Ascending aorta (tissue), 2 donors: ENCODE measurements around the gene MRPL12. TPM values are rescaled to one million over a fixed set of nuclear protein-coding genes. Genes with fewer than 3 reads are reported as not detected.

ENCODE experiments used
- DNase-seq, 2 donors: peaks; one replicate each; pipeline ENCODE4 v3.0.0-alpha.2; 2019; ENCODE audit warnings: low spot score in 2 of 2
- H3K27ac ChIP-seq, 2 donors: fragments of 200-600 bp; sonication (generic); one replicate each; pipeline ENCODE4 v1.5.1; 2016 to 2017; ENCODE audit warnings: mild to moderate bottlenecking in 1 of 2
- H3K27me3 ChIP-seq: fragments of 200-600 bp; sonication (generic); one replicate; pipeline ENCODE4 v1.5.1; 2017
- H3K36me3 ChIP-seq, 2 donors: fragments of 200-600 bp; sonication (generic); one replicate each; pipeline ENCODE4 v1.5.1; 2016
- H3K4me1 ChIP-seq, 2 donors: fragments of 200-600 bp; sonication (generic); one replicate each; pipeline ENCODE4 v1.5.1; 2016 to 2017; ENCODE audit warnings: mild to moderate bottlenecking in 1 of 2
- H3K4me3 ChIP-seq, 2 donors: fragments of 200-600 bp; sonication (generic); one replicate each; pipeline ENCODE4 v1.5.1; 2016 to 2017; ENCODE audit warnings: mild to moderate bottlenecking in 1 of 2
- H3K9me3 ChIP-seq, 2 donors: fragments of 200-600 bp; sonication (generic); one replicate each; pipeline ENCODE4 v1.5.1; 2016
- intact Hi-C: fragments of 100-400 bp; cut with DNase I; formaldehyde crosslinking; loops from one replicate; pipeline ENCODE4 v1.15.1; 2023
- total RNA-seq: library from RNA; depleted of rRNA; stranded (reverse); fragments of >200 nt; gene quantifications from one replicate; pipeline ENCODE4 v1.1.0, GENCODE V29; 2016
- TF ChIP-seq, protein P1 (sequence below), 3 experiments: fragments of 200-600 bp in 2 of 3; fragments of 450-650 bp in 1 of 3; sonication (generic) in 2 of 3; IDR thresholded peaks; one replicate each; pipeline ENCODE4 v1.5.1; 2016 to 2019; ENCODE audit warnings: antibody characterized with exemption in 3 of 3, mild to moderate bottlenecking in 1 of 3, moderate library complexity in 1 of 3

MRPL12 gene
- total RNA-seq, 1 donor from 2014 or later = 21.8 TPM

- peaks cover 5% of the 10 kb centered on the region for H3K27me3 ChIP-seq
- no peak overlapping the region for H3K27ac ChIP-seq
- H3K4me3 ChIP-seq = no peak overlapping the region
- H3K4me1 ChIP-seq = peaks cover 0 to 3% of the 10 kb centered on the region in 2 donors
- TF ChIP-seq, protein P1, sequence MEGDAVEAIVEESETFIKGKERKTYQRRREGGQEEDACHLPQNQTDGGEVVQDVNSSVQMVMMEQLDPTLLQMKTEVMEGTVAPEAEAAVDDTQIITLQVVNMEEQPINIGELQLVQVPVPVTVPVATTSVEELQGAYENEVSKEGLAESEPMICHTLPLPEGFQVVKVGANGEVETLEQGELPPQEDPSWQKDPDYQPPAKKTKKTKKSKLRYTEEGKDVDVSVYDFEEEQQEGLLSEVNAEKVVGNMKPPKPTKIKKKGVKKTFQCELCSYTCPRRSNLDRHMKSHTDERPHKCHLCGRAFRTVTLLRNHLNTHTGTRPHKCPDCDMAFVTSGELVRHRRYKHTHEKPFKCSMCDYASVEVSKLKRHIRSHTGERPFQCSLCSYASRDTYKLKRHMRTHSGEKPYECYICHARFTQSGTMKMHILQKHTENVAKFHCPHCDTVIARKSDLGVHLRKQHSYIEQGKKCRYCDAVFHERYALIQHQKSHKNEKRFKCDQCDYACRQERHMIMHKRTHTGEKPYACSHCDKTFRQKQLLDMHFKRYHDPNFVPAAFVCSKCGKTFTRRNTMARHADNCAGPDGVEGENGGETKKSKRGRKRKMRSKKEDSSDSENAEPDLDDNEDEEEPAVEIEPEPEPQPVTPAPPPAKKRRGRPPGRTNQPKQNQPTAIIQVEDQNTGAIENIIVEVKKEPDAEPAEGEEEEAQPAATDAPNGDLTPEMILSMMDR (IDR thresholded peaks at IDR 0.05) = no peak
- no peaks in the 10 kb centered on the region for H3K9me3 ChIP-seq
- no peaks in the 10 kb centered on the region for H3K36me3 ChIP-seq
- DNase-seq = no peak
- intact Hi-C loops = no loop called here
Measured at GRCh38 chr17:81660441-81660840, 42.7 kb upstream of the MRPL12 start.

- Histone ChIP-seq H3K27ac (no peak overlapping the region), H3K4me3 (no peak overlapping the region), H3K27me3 (no peaks in the 10 kb centered on the region), H3K4me1 (peaks cover 3 to 9% of the 10 kb centered on the region in 2 donors), H3K9me3 (no peaks in the 10 kb centered on the region), H3K36me3 (no peaks in the 10 kb centered on the region)
- intact Hi-C loops = no loop called here
- no peak for DNase-seq
- TF ChIP-seq, protein P1 (IDR thresholded peaks at IDR 0.05) = no peak
Measured at GRCh38 chr17:81662002-81662401, 41.2 kb upstream of the MRPL12 start.

DNA sequence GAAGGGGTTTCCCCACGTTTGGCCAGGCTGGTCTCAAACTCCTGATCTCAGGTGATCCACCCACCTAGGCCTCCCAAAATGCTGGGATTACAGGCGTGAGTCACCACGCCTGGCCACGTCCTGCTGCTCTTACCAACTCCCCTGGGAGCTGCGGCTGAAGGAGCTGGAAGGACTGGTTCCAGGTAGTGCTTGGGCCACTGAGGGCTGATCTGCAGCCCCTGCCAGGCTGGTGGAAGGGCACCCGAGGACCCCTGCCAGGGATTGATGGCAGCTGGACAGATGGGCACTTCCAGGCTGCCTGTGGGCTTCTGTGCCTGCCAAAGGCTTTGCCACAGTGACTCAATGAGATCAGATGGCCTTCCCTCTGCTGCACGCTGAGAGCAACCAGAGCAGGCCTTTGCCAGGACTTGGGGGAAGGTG is 39.1 kb upstream of the MRPL12 start:
- peaks cover 3 to 17% of the 10 kb centered on the region in 2 donors for H3K4me1 ChIP-seq
- intact Hi-C loops = no loop called here
- H3K4me3 ChIP-seq = no peak overlapping the region
- TF ChIP-seq, protein P1 (IDR thresholded peaks at IDR 0.05) = no peak
- H3K36me3 ChIP-seq = peaks cover 0 to under 1% of the 10 kb centered on the region in 2 donors
- H3K27me3 ChIP-seq = no peaks in the 10 kb centered on the region
- no peaks in the 10 kb centered on the region for H3K9me3 ChIP-seq
- no peak overlapping the region for H3K27ac ChIP-seq
- no peak for DNase-seq

DNA sequence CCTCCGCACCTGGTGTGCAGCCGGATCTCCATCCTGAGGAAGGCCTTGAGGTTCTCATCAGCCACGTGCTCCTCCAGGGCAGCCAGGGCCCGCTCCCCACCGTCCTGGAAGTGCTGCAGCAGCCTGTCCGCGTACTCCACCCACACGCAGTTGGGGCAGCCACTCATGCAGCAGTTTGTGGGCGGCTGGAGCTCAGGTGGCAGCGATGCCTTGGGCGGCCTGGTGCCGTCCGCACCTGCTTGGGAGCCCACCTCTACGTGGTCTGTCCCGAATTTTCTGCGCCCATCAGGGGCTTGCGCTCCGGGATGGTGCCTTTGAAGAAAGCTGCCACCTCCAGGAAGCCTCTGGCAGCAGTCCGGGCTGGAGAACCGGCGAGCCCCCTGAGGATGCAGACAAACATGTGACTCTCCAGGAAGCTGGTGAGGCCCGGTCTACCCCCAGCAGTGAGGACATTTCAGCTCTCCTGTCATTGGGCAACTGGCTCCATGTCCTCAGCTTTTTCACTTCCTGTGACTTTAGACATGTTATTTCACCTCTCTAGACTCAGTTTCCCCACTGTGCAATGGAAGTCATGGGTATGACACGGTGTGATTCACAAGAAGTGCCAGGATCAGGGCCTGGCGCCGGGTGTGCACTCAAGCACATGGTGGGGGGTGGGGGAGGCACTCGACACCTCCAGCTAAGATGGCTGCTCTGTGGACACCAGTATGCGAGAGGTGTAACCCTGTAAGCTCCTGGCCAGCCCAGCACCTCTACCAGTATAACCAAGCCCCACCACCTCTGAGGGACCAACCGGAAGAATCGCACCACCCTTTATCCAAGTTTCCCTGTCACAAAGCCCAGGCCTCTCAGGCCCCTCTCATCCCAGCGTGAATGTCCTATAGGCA is 37.7 kb upstream of the MRPL12 start:
- intact Hi-C loops = loop anchor here (1.0 kb wide), 3 partner anchors 18 to 47 kb away; partner anchors contain the start of genes ARL16, NPLOC4, SLC25A10 and TSPAN10
- H3K27ac ChIP-seq = peak overlapping the region; percentile 65 to 80
- TF ChIP-seq, protein P1 (IDR thresholded peaks at IDR 0.05) = no peak
- H3K4me3 ChIP-seq = peak overlapping the region; percentile 68 to 69
- no peak for DNase-seq
- H3K27me3 ChIP-seq = no peaks in the 10 kb centered on the region
- peaks cover 3 to 17% of the 10 kb centered on the region in 2 donors for H3K4me1 ChIP-seq
- H3K9me3 ChIP-seq = no peaks in the 10 kb centered on the region
- peaks cover 10 to 14% of the 10 kb centered on the region in 2 donors for H3K36me3 ChIP-seq

- Histone ChIP-seq H3K4me3 (peak overlapping the region; percentile 68 to 69), H3K36me3 (peaks cover 16 to 20% of the 10 kb centered on the region in 2 donors), H3K9me3 (no peaks in the 10 kb centered on the region), H3K27me3 (no peaks in the 10 kb centered on the region), H3K27ac (peak overlapping the region; percentile 65 to 80), H3K4me1 (peaks cover 3 to 17% of the 10 kb centered on the region in 2 donors)
- TF ChIP-seq, protein P1 (IDR thresholded peaks at IDR 0.05) = no peak
- intact Hi-C loops = loop anchor here (1.0 kb wide), 3 partner anchors 17 to 46 kb away; partner anchors contain the start of genes ARL16, NPLOC4, SLC25A10 and TSPAN10
- no peak for DNase-seq
Measured at GRCh38 chr17:81666092-81666341, 37.1 kb upstream of the MRPL12 start.
